ENCODE measurements around the gene CCZ1. TPM values are rescaled to one million over a fixed set of nuclear protein-coding genes. Genes with fewer than 3 reads are reported as not detected.
"Not testable (repeated sequence)": the region's sequence is repeated elsewhere in the genome, so short reads cannot be mapped to it uniquely, and the experiment has no call there.

Gene CCZ1
- polyA plus RNA-seq, 4 donors: 43.8 to 82.7 (median 51.5) TPM

- not testable (repeated sequence) for H3K27ac ChIP-seq (ENCODE audit: low read depth in 1 of 3, low read length in 2 of 3); FAIRE-seq; H3K27me3 ChIP-seq (ENCODE audit: control insufficient read depth in 3 of 3, insufficient read depth in 3 of 3, low read length in 3 of 3); H3K4me1 ChIP-seq (ENCODE audit: control insufficient read depth in 3 of 3, insufficient read depth in 2 of 3, low read depth in 1 of 3, low read length in 2 of 3); H3K36me3 ChIP-seq (ENCODE audit: control insufficient read depth in 3 of 3, insufficient read depth in 2 of 3, low read depth in 1 of 3, low read length in 3 of 3); H3K4me3 ChIP-seq (ENCODE audit: low read depth in 1 of 3, low read length in 3 of 3); H3K9me3 ChIP-seq (ENCODE audit: control insufficient read depth in 2 of 2, insufficient read depth in 1 of 2, low read depth in 1 of 2, low read length in 1 of 2)
- peak in 1 of 2 donors; percentile 5 for DNase-seq
- WGBS, 3 donors: 6 to 48% (median 19%) methylated on average over 10 to 25 of the region's 43 CpGs
Measured at GRCh38 chr7:5970347-5970911, 71.9 kb downstream of the CCZ1 start, which contains the start of gene RSPH10B. TSS of gene RSPH10B (minus strand) at chr7:5970689. CDS start at chr7:5967116, 3,573 bp downstream.

GRCh38 chr7:5973580-5973979, 75.0 kb downstream of the CCZ1 start:
- not testable (repeated sequence) for H3K27me3 ChIP-seq (ENCODE audit: control insufficient read depth in 3 of 3, insufficient read depth in 3 of 3, low read length in 3 of 3); H3K36me3 ChIP-seq (ENCODE audit: control insufficient read depth in 3 of 3, insufficient read depth in 2 of 3, low read depth in 1 of 3, low read length in 3 of 3); H3K27ac ChIP-seq (ENCODE audit: low read depth in 1 of 3, low read length in 2 of 3); H3K9me3 ChIP-seq (ENCODE audit: control insufficient read depth in 2 of 2, insufficient read depth in 1 of 2, low read depth in 1 of 2, low read length in 1 of 2); FAIRE-seq; H3K4me3 ChIP-seq (ENCODE audit: low read depth in 1 of 3, low read length in 3 of 3); DNase-seq; H3K4me1 ChIP-seq (ENCODE audit: control insufficient read depth in 3 of 3, insufficient read depth in 2 of 3, low read depth in 1 of 3, low read length in 2 of 3)
- whole genome bisulfite sequencing, 3 donors: no CpG with 5 or more reads among the region's 8 CpGs

Other genes with a start within 250 kb of the CCZ1 start
- 10 to 100 TPM in 2 of 4 donors, 1 to 10 TPM in 2; 5.8 to 19.7 (median 8.4) TPM for gene RNF216, start 117.1 kb upstream of the CCZ1 start, polyA plus RNA-seq
- 1 to 10 TPM in 2 of 4 donors, under 1 TPM in 1, not detected in 1; 0.34 to 1.9 (median 1.3) TPM for gene OCM, start 17.9 kb upstream of the CCZ1 start, polyA plus RNA-seq
- under 1 TPM in 3 of 4 donors, not detected in 1; 0.07 to 0.27 (median 0.19) TPM for gene RSPH10B, start 72.0 kb downstream of the CCZ1 start, polyA plus RNA-seq
- 1 to 10 TPM; 5.4 to 9.2 (median 6.0) TPM for gene PMS2, start 110.3 kb downstream of the CCZ1 start, polyA plus RNA-seq
- 10 to 100 TPM; 19.9 to 75.3 (median 68.3) TPM for gene AIMP2, start 110.5 kb downstream of the CCZ1 start, polyA plus RNA-seq
- gene ANKRD61, start 132.6 kb downstream of the CCZ1 start, polyA plus RNA-seq: 1 to 10 TPM in 1 of 4 donors, under 1 TPM in 2, not detected in 1; 0.25 to 2.6 (median 0.67) TPM
- 10 to 100 TPM; 35.4 to 77.5 (median 46.2) TPM for gene EIF2AK1, start 160.4 kb downstream of the CCZ1 start, polyA plus RNA-seq
- 1 to 10 TPM; 4.4 to 9.3 (median 6.8) TPM for gene USP42, start 206.2 kb downstream of the CCZ1 start, polyA plus RNA-seq

Measured in small intestine (tissue), 7 donors.